ENCODE results near the gene CLIP1.

Gene CLIP1

DNA sequence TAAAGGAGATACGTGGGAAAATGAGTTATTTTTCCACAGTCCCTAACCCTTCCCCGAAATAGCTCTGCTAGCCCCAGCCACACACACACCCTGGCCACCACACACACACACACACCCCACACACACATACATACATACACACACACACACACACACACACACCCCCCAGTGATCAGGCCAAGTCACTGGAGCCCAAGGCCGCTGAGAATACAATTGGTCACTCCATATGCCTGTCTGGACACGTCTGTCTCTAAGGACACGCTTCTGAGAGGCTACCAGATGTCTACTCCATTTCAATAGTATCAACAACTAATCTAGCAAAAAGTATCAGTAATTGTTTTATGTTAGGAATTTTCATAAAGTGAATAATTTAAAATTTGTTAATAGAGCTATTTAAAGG, 183.6 kb downstream of the CLIP1 start:
- DNase-seq, result no peak

- no peak for DNase-seq
These were observed 186.7 kb downstream of the CLIP1 start for GRCh38 chr12:122235741-122236140.

DNA sequence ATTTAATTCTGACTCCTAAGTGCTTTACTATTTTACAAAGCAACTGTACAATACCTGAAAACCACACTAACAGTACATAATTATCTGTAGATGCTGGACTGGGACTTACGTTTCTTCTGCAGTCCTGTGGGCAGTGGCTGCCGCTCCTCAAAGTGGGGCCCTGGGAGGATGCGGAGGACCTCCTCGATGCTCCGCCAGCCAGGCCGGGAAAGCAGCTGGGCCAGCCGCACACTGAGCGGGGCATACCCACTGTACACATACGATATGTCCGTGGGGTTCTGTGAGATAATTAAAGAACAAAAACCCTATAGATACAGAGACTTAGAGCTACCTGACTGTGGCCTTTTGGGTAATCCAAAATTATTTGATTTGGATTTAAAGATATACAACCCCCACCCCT, 189.8 kb downstream of the CLIP1 start:
- DNase-seq, result no peak

DNA sequence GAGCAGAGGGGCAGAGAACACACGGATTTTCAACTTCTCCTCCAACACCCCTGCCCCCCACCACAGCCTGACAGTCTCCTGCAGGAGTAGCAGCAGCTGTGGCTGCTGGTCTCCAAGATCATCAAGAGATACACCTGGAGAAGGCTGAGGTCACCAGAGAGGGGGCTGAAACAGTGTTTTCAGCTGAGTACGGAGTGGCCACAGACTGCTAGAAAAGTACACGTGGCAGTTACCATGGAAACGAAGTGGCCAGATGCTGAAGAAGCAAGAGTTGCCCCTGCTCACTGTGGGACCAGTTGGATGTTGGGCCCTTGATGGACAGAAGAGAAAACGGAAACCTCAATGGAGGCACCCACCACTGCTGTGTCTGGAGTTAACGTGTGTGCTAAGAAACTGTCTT, 191.7 kb downstream of the CLIP1 start:
- DNase-seq, result no peak

DNA sequence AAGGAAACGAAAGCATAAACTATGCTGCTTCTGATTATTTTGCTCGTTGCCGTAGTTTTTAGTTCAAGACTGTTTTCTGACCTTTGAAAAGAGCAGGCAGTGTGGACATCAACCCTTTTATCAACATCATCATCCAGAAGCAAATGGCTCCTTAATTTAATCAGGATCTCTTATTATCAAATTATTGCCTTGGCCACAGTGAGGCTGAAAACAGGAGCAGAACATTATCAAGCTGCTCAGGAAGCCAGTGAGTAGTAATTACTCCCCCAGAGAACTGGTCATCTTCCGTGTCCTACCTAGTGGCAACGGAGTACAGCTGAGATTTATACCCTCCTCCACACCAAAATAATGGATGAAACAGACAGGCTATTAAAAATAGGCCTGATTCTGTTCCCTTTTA, 194.4 kb downstream of the CLIP1 start:
- no peak for DNase-seq

DNA sequence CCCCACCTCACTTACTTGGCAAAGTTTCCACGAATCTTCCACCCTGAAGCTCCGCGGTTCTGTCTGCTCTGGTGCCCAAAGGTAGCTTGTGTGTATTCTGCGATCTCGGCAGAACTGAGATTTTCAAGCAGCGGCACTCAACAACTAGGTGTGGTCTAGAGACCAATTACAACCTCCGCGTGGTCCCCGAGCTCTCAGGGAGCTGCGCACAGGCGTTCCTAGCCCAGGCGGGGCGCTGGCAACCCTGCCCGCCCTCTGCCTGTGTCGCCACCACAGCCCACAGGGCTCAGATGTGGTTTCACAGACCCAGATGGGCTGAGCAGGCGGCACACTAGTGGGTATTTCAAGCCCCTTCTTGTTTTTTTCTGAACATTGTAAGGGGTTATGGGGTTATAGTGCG, 195.1 kb downstream of the CLIP1 start:
- DNase-seq, result no peak

- no peak for DNase-seq
These were observed 195.9 kb downstream of the CLIP1 start for GRCh38 chr12:122226366-122227125.

- DNase-seq, result peak; percentile 96
These were observed 196.6 kb downstream of the CLIP1 start, which contains the start of gene DIABLO for GRCh38 chr12:122225683-122226365. TSS of gene DIABLO (minus strand) at chr12:122226052. CDS start at chr12:122226014, 38 bp downstream.

Data from NCI-H1048 (cell line).